HEK293 (cell line): ENCODE results near the gene DPF3.

ENCODE experiments used
- CTCF ChIA-PET: fragments of 350-600 bp; formaldehyde crosslinking; extraction: SDS; loops from one replicate; lab custom pipeline; 2021; ENCODE audit warnings: antibody characterized with exemption; lab: Yijun Ruan, JAX
- POLR2A ChIA-PET: fragments of 300-600 bp; formaldehyde crosslinking; extraction: SDS; loops from one replicate; lab custom pipeline; 2020; ENCODE audit warnings: antibody characterized with exemption, inconsistent platforms; lab: Yijun Ruan, JAX
- H3K27ac ChIP-seq: fragments of 200-500 bp; sonication (Bioruptor generic); 2 replicates; pipeline ENCODE4 v1.5.1; 2014; ENCODE audit warnings: low read depth, low read length, control low read depth, inconsistent platforms; ENCODE audit errors: extremely low read depth
- H3K36me3 ChIP-seq, 2 experiments: fragments of 200-500 bp in 1 of 2; sonication (Bioruptor generic) in 1 of 2; 1 replicate in 1 of 2; 2 replicates in 1 of 2; pipeline ENCODE4 v1.5.1; 2014 to 2017; ENCODE audit warnings: inconsistent platforms in 2 of 2, low read length in 2 of 2; ENCODE audit not compliant: control insufficient read depth in 2 of 2, insufficient read depth in 1 of 2
- H3K4me1 ChIP-seq: fragments of 200-500 bp; sonication (Bioruptor generic); 2 replicates; pipeline ENCODE4 v1.5.1; 2014; ENCODE audit warnings: mild to moderate bottlenecking, low read length, inconsistent platforms; ENCODE audit not compliant: control insufficient read depth, insufficient read depth
- H3K4me3 ChIP-seq: 2 replicates; pipeline ENCODE4 v1.5.1; 2011; ENCODE audit warnings: low read depth, mild to moderate bottlenecking, control low read depth, low read length, moderate library complexity
- H3K9me3 ChIP-seq: fragments of 200-500 bp; sonication (Bioruptor generic); 2 replicates; pipeline ENCODE4 v1.5.1; 2014; ENCODE audit warnings: low read depth, low read length, inconsistent platforms; ENCODE audit not compliant: control insufficient read depth, insufficient read depth
- BCL11A ChIP-seq: fragments of 450-650 bp; formaldehyde crosslinking; IDR thresholded peaks from 2 replicates; pipeline ENCODE4 v1.5.1; 2016; ENCODE audit warnings: low read depth, missing biosample characterization, missing genetic modification characterization
- BCL11B ChIP-seq: fragments of 450-650 bp; formaldehyde crosslinking; IDR thresholded peaks from 2 replicates; pipeline ENCODE4 v1.5.1; 2016; ENCODE audit warnings: low read depth, missing biosample characterization, missing genetic modification characterization
- EGR2 ChIP-seq: fragments of 450-650 bp; formaldehyde crosslinking; IDR thresholded peaks from 2 replicates; pipeline ENCODE4 v1.5.1; 2016; ENCODE audit warnings: low read depth, missing biosample characterization, missing genetic modification characterization
- GFI1B ChIP-seq: fragments of 450-650 bp; formaldehyde crosslinking; IDR thresholded peaks from 2 replicates; pipeline ENCODE4 v1.5.1; 2016; ENCODE audit warnings: missing biosample characterization, missing genetic modification characterization
- KLF16 ChIP-seq: fragments of 450-650 bp; formaldehyde crosslinking; IDR thresholded peaks from 2 replicates; pipeline ENCODE4 v1.5.1; 2017; ENCODE audit warnings: missing biosample characterization, missing genetic modification characterization
- KLF9 ChIP-seq: fragments of 450-650 bp; formaldehyde crosslinking; IDR thresholded peaks from 2 replicates; pipeline ENCODE4 v1.5.1; 2016; ENCODE audit warnings: missing biosample characterization, missing genetic modification characterization, low read depth
- MYNN ChIP-seq: fragments of 450-650 bp; formaldehyde crosslinking; IDR thresholded peaks from 2 replicates; pipeline ENCODE4 v1.5.1; 2016; ENCODE audit warnings: missing biosample characterization, missing genetic modification characterization, borderline replicate concordance
- MZF1 ChIP-seq: fragments of 450-650 bp; formaldehyde crosslinking; IDR thresholded peaks from 2 replicates; pipeline ENCODE4 v1.5.1; 2017; ENCODE audit warnings: missing biosample characterization, missing genetic modification characterization, borderline replicate concordance
- REPIN1 ChIP-seq: fragments of 450-650 bp; formaldehyde crosslinking; IDR thresholded peaks from 2 replicates; pipeline ENCODE4 v1.5.1; 2017; ENCODE audit warnings: missing biosample characterization, missing genetic modification characterization, low read depth
- YY2 ChIP-seq: fragments of 450-650 bp; formaldehyde crosslinking; IDR thresholded peaks from 2 replicates; pipeline ENCODE4 v1.5.1; 2016; ENCODE audit warnings: missing biosample characterization, missing genetic modification characterization
- ZBTB17 ChIP-seq: fragments of 450-650 bp; formaldehyde crosslinking; IDR thresholded peaks from 2 replicates; pipeline ENCODE4 v1.5.1; 2016; ENCODE audit warnings: missing biosample characterization, missing genetic modification characterization
- ZEB2 ChIP-seq: fragments of 450-650 bp; formaldehyde crosslinking; IDR thresholded peaks from 2 replicates; pipeline ENCODE4 v1.5.1; 2016; ENCODE audit warnings: missing biosample characterization, missing genetic modification characterization
- ZFHX2 ChIP-seq: fragments of 450-650 bp; formaldehyde crosslinking; conservative IDR thresholded peaks from 2 replicates; pipeline ENCODE4 v1.5.1; 2016; ENCODE audit warnings: missing biosample characterization, missing genetic modification characterization
- ZFP41 ChIP-seq: fragments of 450-650 bp; formaldehyde crosslinking; IDR thresholded peaks from 2 replicates; pipeline ENCODE4 v1.5.1; 2016; ENCODE audit warnings: missing biosample characterization, missing genetic modification characterization, borderline replicate concordance
- ZNF114 ChIP-seq: fragments of 450-650 bp; formaldehyde crosslinking; IDR thresholded peaks from 2 replicates; pipeline ENCODE4 v1.5.0; 2017; ENCODE audit warnings: missing biosample characterization, missing genetic modification characterization
- ZNF132 ChIP-seq: fragments of 450-650 bp; formaldehyde crosslinking; IDR thresholded peaks from 2 replicates; pipeline ENCODE4 v1.5.1; 2017; ENCODE audit warnings: missing biosample characterization, missing genetic modification characterization, borderline replicate concordance
- ZNF211 ChIP-seq: fragments of 450-650 bp; formaldehyde crosslinking; IDR thresholded peaks from 2 replicates; pipeline ENCODE4 v1.5.1; 2016; ENCODE audit warnings: low read depth, missing biosample characterization, missing genetic modification characterization
- ZNF23 ChIP-seq: fragments of 450-650 bp; formaldehyde crosslinking; IDR thresholded peaks from 2 replicates; pipeline ENCODE4 v1.5.1; 2016; ENCODE audit warnings: missing biosample characterization, missing genetic modification characterization, borderline replicate concordance
- ZNF324 ChIP-seq: fragments of 450-650 bp; formaldehyde crosslinking; IDR thresholded peaks from 2 replicates; pipeline ENCODE4 v1.5.1; 2016; ENCODE audit warnings: missing biosample characterization, missing genetic modification characterization
- ZNF404 ChIP-seq: fragments of 450-650 bp; formaldehyde crosslinking; IDR thresholded peaks from 2 replicates; pipeline ENCODE4 v1.5.1; 2017; ENCODE audit warnings: missing biosample characterization, missing genetic modification characterization
- ZNF529 ChIP-seq: fragments of 450-650 bp; formaldehyde crosslinking; IDR thresholded peaks from 2 replicates; pipeline ENCODE4 v1.5.1; 2017; ENCODE audit warnings: missing genetic modification characterization, missing biosample characterization; ENCODE audit not compliant: insufficient replicate concordance
- ZNF549 ChIP-seq: fragments of 450-650 bp; IDR thresholded peaks from 2 replicates; pipeline ENCODE4 v1.5.1; 2018; ENCODE audit warnings: missing biosample characterization, missing genetic modification characterization, mild to moderate bottlenecking, inconsistent platforms, moderate library complexity
- ZNF560 ChIP-seq: fragments of 450-650 bp; formaldehyde crosslinking; IDR thresholded peaks from 2 replicates; pipeline ENCODE4 v1.5.1; 2017; ENCODE audit warnings: missing biosample characterization, missing genetic modification characterization, borderline replicate concordance
- ZNF561 ChIP-seq: fragments of 450-650 bp; IDR thresholded peaks from 2 replicates; pipeline ENCODE4 v1.5.1; 2018; ENCODE audit warnings: missing biosample characterization, missing genetic modification characterization, borderline replicate concordance
- ZNF658 ChIP-seq: fragments of 450-650 bp; formaldehyde crosslinking; IDR thresholded peaks from 2 replicates; pipeline ENCODE4; 2016; ENCODE audit warnings: missing biosample characterization, missing genetic modification characterization
- ZNF670 ChIP-seq: fragments of 450-650 bp; formaldehyde crosslinking; IDR thresholded peaks from 2 replicates; pipeline ENCODE4 v1.5.1; 2016; ENCODE audit warnings: missing biosample characterization, missing genetic modification characterization, low read depth
- ZSCAN30 ChIP-seq: fragments of 450-650 bp; IDR thresholded peaks from 2 replicates; pipeline ENCODE4 v1.5.1; 2018; ENCODE audit warnings: missing biosample characterization, mild to moderate bottlenecking, missing genetic modification characterization, moderate library complexity
- TF ChIP-seq, protein P1 (sequence below): fragments of 450-650 bp; formaldehyde crosslinking; IDR thresholded peaks from 2 replicates; pipeline ENCODE4 v1.5.1; 2017; ENCODE audit warnings: missing biosample characterization, missing genetic modification characterization
- TF ChIP-seq, protein P2 (sequence below): fragments of 450-650 bp; formaldehyde crosslinking; optimal IDR thresholded peaks from 2 replicates; pipeline ENCODE3; 2016; ENCODE audit warnings: missing biosample characterization, mild to moderate bottlenecking, missing genetic modification characterization
- TF ChIP-seq, protein P3 (sequence below): fragments of 450-650 bp; formaldehyde crosslinking; IDR thresholded peaks from 2 replicates; pipeline ENCODE4 v1.5.1; 2016; ENCODE audit warnings: missing biosample characterization, missing genetic modification characterization

The DPF3 gene

DNA sequence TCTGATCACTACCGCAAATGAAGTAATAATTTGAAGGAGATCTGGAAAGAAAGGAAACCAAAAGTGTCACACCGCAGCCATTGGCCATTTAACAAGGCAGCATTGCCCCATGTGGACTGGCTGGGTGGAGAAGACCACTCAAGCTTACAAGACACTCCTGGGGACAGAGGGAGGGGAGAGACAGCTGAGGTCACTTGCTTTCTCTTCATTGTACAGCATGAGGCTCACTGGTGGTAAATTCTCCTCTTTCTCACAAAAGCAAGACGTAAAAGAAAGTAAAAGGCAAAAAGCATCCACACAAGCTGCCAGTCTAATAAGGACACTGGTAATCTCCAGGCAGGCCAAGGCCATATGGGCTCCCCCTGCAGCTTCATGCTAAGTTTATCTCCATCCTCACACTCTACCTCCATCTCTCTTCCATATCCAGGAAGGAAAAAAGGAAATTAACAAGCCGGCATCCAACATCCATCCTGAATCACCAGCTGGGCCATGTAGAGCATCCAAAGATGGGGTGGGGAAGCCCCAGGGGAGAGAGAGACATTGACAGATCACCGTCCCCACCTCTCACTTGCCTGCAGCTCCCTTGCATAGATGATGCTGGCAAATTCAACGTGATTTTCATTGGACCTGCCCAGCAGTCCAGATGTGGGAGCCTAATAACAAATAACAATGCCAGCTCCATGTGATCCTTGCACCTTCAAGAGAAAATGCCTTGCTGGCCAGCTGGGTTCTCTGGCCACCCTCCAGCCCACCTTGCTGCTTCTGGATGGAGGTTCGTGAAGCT lies 100.6 kb downstream of the DPF3 start:
- ChIA-PET POLR2A (no interaction called here), CTCF (interaction anchor here (0.5 kb wide), 1 partner anchor 54 kb away, joined by 3 read pairs; no protein-coding TSS in a partner anchor)
- no peaks in the 10 kb centered on the region for H3K4me1 ChIP-seq
- TF ChIP-seq REPIN1 = no peak
- TF ChIP-seq, protein P1, sequence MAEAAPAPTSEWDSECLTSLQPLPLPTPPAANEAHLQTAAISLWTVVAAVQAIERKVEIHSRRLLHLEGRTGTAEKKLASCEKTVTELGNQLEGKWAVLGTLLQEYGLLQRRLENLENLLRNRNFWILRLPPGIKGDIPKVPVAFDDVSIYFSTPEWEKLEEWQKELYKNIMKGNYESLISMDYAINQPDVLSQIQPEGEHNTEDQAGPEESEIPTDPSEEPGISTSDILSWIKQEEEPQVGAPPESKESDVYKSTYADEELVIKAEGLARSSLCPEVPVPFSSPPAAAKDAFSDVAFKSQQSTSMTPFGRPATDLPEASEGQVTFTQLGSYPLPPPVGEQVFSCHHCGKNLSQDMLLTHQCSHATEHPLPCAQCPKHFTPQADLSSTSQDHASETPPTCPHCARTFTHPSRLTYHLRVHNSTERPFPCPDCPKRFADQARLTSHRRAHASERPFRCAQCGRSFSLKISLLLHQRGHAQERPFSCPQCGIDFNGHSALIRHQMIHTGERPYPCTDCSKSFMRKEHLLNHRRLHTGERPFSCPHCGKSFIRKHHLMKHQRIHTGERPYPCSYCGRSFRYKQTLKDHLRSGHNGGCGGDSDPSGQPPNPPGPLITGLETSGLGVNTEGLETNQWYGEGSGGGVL (tag by site-specific recombination) = no peak
- TF ChIP-seq ZFP41 = no peak
- no peak for TF ChIP-seq ZNF324 (tag by site-specific recombination)
- TF ChIP-seq ZNF561 (tag by site-specific recombination) = no peak
- no peak for TF ChIP-seq GFI1B (tag by site-specific recombination)
- TF ChIP-seq ZNF132 (tag by site-specific recombination) = no peak
- no peak for TF ChIP-seq ZFHX2 (tag by site-specific recombination)
- TF ChIP-seq MZF1 = no peak
- TF ChIP-seq ZNF549 (tag by site-specific recombination) = no peak
- TF ChIP-seq ZNF560 = no peak
- TF ChIP-seq ZNF211 (tag by site-specific recombination) = no peak
- TF ChIP-seq ZEB2 = no peak
- TF ChIP-seq, protein P2, sequence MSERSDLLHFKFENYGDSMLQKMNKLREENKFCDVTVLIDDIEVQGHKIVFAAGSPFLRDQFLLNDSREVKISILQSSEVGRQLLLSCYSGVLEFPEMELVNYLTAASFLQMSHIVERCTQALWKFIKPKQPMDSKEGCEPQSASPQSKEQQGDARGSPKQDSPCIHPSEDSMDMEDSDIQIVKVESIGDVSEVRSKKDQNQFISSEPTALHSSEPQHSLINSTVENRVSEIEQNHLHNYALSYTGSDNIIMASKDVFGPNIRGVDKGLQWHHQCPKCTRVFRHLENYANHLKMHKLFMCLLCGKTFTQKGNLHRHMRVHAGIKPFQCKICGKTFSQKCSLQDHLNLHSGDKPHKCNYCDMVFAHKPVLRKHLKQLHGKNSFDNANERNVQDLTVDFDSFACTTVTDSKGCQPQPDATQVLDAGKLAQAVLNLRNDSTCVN (tag by site-specific recombination) = no peak
- no peak for TF ChIP-seq ZNF529 (tag by site-specific recombination)
- TF ChIP-seq ZNF114 = no peak
- TF ChIP-seq BCL11A = no peak
- no peak for TF ChIP-seq ZNF670 (tag by site-specific recombination)
- TF ChIP-seq ZNF23 (tag by site-specific recombination) = no peak
- H3K36me3 ChIP-seq = no peaks in the 10 kb centered on the region
- no peak overlapping the region for H3K27ac ChIP-seq
- no peaks in the 10 kb centered on the region for H3K9me3 ChIP-seq
- no peak overlapping the region for H3K4me3 ChIP-seq

DNA sequence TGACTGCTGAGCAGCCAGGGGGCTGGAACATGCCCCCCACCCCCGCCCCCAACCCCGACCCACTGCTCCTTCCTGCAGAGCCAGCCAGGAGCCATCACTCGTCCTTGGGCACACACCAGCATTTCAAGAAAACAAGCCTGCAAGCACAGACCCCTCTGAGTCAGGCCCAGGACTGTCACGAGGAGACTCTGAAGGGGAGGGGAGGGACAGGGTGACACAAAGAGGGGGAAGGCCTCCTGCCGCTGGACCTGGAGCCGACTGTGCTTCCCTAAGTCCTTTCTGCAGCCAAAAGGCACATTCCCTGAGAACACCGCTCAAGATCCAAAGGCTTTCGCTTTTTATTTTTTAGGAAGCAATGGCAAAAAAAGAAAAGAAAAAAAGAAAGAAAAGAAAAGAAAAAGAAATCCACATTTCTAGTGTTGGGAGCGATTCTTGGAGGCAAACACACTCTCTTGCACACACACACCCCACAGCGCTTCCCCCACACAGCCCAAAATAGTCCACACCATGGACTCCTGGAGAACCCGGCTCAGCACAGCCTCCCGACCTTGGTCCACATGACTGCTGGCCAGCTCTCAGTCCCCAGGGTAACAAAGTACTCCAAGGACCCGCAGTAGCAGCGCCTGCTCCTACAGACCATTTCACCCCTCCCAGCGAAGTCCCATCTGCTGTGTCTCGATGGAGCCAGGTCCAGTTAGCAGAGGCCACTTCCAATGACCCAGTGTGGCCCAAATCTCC lies 101.7 kb downstream of the DPF3 start:
- Histone ChIP-seq H3K4me3 (no peak overlapping the region), H3K27ac (no peak overlapping the region), H3K9me3 (no peaks in the 10 kb centered on the region), H3K4me1 (no peaks in the 10 kb centered on the region), H3K36me3 (no peaks in the 10 kb centered on the region)
- POLR2A ChIA-PET = no interaction called here
- CTCF ChIA-PET = no interaction called here
- no peak for TF ChIP-seq ZFP41
- TF ChIP-seq KLF9 = no peak
- no peak for TF ChIP-seq EGR2
- TF ChIP-seq, protein P3, sequence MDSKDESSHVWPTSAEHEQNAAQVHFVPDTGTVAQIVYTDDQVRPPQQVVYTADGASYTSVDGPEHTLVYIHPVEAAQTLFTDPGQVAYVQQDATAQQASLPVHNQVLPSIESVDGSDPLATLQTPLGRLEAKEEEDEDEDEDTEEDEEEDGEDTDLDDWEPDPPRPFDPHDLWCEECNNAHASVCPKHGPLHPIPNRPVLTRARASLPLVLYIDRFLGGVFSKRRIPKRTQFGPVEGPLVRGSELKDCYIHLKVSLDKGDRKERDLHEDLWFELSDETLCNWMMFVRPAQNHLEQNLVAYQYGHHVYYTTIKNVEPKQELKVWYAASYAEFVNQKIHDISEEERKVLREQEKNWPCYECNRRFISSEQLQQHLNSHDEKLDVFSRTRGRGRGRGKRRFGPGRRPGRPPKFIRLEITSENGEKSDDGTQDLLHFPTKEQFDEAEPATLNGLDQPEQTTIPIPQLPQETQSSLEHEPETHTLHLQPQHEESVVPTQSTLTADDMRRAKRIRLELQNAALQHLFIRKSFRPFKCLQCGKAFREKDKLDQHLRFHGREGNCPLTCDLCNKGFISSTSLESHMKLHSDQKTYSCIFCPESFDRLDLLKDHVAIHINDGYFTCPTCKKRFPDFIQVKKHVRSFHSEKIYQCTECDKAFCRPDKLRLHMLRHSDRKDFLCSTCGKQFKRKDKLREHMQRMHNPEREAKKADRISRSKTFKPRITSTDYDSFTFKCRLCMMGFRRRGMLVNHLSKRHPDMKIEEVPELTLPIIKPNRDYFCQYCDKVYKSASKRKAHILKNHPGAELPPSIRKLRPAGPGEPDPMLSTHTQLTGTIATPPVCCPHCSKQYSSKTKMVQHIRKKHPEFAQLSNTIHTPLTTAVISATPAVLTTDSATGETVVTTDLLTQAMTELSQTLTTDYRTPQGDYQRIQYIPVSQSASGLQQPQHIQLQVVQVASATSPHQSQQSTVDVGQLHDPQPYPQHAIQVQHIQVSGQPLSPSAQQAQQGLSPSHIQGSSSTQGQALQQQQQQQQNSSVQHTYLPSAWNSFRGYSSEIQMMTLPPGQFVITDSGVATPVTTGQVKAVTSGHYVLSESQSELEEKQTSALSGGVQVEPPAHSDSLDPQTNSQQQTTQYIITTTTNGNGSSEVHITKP (tag by site-specific recombination) = no peak
- TF ChIP-seq ZNF404 (tag by site-specific recombination) = no peak
- TF ChIP-seq YY2 (tag by site-specific recombination) = no peak
- no peak for TF ChIP-seq ZNF211 (tag by site-specific recombination)
- TF ChIP-seq BCL11B (tag by site-specific recombination) = no peak
- TF ChIP-seq KLF16 (tag by site-specific recombination) = no peak
- TF ChIP-seq ZNF658 (tag by site-specific recombination) = no peak
- TF ChIP-seq ZSCAN30 (tag by site-specific recombination) = no peak
- TF ChIP-seq MYNN (tag by site-specific recombination) = no peak
- no peak for TF ChIP-seq ZBTB17 (tag by site-specific recombination)
